A549 treated with GW870086 at 1 μM for 4 hours (cell line): Measurements from ENCODE around the gene CIART. TPM values are rescaled to one million over a fixed set of nuclear protein-coding genes. Genes with fewer than 3 reads are reported as not detected.

Source experiments
- total RNA-seq: library from RNA; stranded (reverse); fragments of 200-300 nt; extraction: Qiagen RNA extraction; gene quantifications from 5 replicates; pipeline ENCODE4 v1.2.3, GENCODE V29; 2022; ENCODE audit warnings: low read depth

The CIART gene, protein sequence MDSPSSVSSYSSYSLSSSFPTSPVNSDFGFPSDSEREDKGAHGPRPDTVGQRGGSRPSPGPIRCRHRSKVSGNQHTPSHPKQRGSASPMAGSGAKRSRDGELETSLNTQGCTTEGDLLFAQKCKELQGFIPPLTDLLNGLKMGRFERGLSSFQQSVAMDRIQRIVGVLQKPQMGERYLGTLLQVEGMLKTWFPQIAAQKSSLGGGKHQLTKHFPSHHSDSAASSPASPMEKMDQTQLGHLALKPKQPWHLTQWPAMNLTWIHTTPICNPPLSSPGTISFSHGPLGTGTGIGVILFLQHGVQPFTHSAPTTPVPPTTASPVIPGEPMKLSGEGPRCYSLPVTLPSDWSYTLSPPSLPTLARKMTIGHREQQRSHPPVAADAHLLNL
- 0.97 to 2.4 TPM (median 1.3 TPM) in 5 replicates for total RNA-seq

DNA sequence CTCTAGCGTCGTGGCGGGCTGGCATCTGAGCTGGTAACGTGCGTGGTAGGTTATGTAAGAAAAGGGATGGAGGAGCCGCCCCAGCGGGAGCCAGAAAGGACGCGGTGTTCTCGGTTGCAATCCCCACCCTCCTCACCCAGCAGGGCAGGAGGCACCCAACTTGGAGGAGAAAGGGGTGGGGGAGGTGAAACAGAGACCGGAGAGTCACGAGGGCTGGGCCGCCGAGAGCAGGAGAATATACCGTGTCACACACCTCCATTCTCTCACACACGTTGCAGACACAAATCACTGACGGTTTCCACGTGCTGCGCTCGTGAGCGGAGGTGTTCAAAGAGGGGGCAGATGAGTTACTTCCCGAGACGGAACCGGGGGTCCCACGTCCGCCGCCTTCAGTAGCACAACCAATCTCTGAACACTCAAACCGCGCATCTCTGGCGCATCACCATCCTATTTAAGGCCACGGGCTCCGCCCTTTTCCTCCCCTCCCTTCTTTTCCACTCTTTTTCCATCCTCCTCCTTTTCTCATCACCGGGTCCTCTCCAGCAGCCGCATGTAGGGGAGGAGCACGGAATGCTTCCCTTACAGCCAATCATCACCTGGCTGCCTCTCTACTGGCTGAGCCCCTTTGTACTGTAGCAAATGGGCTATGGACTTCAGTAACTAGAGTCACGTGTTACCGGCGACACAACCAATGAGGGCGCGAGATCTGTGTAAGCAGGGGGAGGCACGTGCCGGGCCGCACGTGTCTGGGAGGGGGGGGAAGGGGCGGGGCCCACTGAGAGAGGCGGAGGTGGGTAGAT, at the start of gene CIART:
TSS of gene CIART (plus strand) at position 797 of the 800 bp plus-strand sequence. CDS start 714 bp downstream, outside the sequence.

DNA sequence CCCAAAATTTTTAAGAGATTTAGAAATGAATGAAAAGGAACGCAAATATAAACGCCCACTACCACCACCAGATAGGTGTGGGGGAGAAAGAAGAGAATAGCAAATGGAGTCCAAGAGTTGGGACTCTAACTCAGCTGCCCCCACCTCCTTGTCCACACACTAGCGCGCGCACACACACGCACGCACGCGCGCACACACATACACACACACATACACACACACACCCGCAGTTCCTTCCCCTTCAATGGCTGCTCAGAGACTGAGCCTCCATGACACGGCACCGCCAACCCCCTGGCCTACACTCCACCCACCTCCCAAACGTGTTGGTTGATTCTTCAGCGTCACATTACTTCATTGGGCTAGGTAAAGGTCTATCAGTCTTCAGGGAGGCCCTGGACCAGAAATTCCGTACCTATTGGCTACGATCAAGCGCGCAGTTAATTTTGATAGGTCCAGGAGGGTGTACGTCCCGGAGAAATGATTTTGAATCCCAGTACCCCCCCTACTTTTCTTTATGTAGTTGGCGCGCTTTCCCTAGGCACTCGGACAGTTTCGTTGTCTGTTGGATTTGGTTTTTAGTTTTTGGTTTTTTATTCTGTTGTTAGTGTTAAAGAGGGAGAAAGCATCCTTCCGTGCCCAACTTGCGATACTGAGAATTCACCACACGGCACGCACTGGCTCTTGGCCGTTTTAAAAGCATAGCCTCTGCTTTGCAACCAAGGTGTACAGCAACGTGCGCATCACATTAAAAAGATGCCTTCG, 46.3 kb upstream of the CIART start, which contains the start of gene ANP32E:
TSS of gene ANP32E (minus strand) at position 261 of the 762 bp plus-strand sequence. CDS start 326 bp downstream, outside the sequence.

DNA sequence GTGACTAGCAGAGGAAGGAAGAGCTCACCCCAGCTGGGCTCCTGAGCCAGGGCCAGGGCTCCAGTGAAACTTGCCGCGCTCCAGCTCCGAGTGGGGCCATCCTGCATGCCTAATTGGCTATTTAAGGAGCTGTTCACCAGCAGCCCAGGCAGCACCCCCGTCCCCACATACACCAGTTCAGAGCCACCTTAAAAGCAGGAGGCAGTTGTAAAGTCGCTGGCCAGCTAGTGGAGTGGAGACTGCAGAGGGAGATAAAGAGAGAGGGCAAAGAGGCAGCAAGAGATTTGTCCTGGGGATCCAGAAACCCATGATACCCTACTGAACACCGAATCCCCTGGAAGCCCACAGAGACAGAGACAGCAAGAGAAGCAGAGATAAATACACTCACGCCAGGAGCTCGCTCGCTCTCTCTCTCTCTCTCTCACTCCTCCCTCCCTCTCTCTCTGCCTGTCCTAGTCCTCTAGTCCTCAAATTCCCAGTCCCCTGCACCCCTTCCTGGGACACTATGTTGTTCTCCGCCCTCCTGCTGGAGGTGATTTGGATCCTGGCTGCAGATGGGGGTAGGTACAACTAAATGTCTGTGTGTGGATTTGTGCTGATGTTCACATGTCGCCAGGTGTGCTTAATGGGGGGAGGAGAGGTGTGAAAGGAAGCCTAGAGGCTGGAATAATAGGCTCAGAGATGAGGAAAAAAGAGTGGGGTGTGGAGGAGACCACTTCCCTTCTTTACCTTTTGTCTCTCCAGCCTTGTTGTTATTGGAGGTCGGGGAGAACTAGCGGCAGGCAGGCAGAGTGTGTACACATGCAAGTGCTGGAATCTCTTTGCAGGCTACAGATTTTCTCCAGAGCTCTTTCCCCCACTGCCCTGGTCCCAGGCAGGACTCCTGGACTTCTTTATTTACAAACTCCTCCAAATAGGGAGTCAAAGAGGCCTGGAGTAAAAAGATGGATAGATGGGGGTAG, 24.4 kb upstream of the CIART start, which contains the start of gene CA14:
TSS of gene CA14 (plus strand) at position 151 of the 962 bp plus-strand sequence. CDS start at position 506, 355 bp downstream.

DNA sequence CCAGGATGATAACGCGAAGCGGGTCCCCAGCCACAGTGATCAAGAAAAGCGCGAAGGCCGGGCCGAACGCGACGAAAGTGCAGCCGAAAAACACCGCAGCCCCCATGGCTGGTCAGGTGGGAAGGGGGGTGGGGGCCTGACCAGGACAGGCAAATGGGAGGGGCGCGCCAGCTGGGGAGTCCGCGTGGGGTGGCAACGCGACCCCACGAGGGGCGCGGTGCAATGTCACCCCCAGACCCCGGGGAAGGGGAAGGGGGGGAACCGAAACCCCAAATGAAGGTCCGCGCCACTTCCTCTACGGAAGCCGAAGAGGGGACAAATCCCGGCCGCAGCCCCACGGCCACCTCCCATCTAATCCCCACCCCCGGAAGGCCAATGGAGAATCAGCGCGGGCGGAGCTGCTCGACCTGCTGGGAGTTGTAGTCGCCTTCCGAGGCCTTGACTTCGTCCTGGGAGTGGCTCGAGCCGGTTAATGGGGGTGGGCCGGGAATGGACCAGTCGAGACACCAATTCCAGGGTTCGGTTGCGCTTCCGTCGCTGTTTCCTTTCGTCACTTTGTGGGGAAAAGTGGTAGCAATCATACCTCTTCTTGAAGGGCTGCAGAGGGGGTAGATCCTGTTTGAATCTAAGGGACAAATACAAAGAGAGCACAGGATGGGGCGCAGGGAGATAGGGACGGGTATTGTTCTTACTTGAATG, 13.5 kb upstream of the CIART start, which contains the start of gene APH1A:
TSS of gene APH1A (minus strand) at position 312 of the 699 bp plus-strand sequence. CDS start at position 106, 206 bp downstream.

DNA sequence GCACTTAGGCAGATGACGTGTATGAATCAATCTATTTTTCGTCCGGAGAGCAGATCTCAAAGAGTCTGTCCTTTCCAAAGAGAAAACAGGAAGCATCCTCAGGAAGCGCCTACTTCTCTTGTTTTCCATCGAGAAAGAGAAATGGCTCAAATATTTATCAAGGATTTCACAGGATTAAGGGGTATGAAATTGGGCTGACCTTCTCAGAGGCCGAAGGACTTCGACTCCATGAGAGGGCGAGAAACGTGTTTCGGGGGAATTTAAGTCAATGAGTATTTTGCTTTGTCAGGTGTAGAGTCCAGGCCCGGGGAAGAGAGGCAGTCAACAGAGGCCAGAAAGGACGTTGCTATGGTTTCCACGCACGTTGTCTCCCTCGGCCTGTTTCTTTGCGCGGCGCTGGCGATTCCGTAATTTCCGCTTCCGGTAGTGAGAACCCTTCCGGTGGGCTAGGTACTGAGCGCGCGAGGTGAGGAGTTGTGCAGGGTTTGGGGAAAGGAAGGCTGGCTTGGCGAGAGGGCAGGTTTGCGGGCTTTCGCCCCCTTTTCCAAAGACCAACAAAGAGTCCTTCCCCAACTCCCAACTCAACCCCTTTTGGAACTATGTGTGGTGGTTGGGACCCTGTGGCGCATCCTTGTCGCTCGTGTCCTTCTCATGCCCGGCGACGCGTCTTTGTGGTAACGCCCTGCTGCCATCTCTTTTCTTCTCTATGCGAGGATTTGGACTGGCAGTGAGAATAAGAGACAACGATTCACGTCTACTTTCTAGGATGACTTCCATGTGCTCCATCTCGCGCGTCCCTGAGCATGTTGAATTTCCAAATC, 11.3 kb downstream of the CIART start, which contains the start of gene MRPS21:
TSS of gene MRPS21 (plus strand) at position 429 of the 821 bp plus-strand sequence. CDS start 506 bp downstream, outside the sequence.

Other genes starting within 250 kb of the CIART start
- 15.8 to 17.3 TPM (median 15.9 TPM) in 5 replicates for gene VPS45, start 214.8 kb upstream of the CIART start, total RNA-seq
- 6.3 to 7.8 TPM (median 6.8 TPM) in 5 replicates for gene PLEKHO1, start 132.6 kb upstream of the CIART start, total RNA-seq
- gene ANP32E, start 46.4 kb upstream of the CIART start, total RNA-seq = 34.2 to 51.0 TPM (median 41.1 TPM) in 5 replicates
- gene CA14, start 24.8 kb upstream of the CIART start, total RNA-seq = not detected in 5 replicates
- 124 to 143 TPM (median 139 TPM) in 5 replicates for gene APH1A, start 13.5 kb upstream of the CIART start, total RNA-seq
- gene C1orf54, start 9.8 kb upstream of the CIART start, total RNA-seq = 0.31 to 0.38 TPM (median 0.34 TPM) in 4 of 5 replicates, not detected in the other
- gene MRPS21, start 11.3 kb downstream of the CIART start, total RNA-seq = 82.1 to 87.8 TPM (median 84.2 TPM) in 5 replicates
- gene PRPF3, start 39.0 kb downstream of the CIART start, total RNA-seq = 51.5 to 56.0 TPM (median 52.2 TPM) in 5 replicates
- 12.5 to 15.2 TPM (median 14.3 TPM) in 5 replicates for gene RPRD2, start 81.6 kb downstream of the CIART start, total RNA-seq
- 18.9 to 21.3 TPM (median 20.6 TPM) in 5 replicates for gene TARS2, start 204.9 kb downstream of the CIART start, total RNA-seq
- 1.7 to 3.1 TPM (median 2.1 TPM) in 5 replicates for gene ECM1, start 225.6 kb downstream of the CIART start, total RNA-seq
- 0.32 TPM in 1 of 5 replicates, not detected in the others for gene FALEC, start 233.2 kb downstream of the CIART start, total RNA-seq